Liver (tissue), 9 donors: ENCODE data around the gene TUBB4A. TPM values are rescaled to one million over a fixed set of nuclear protein-coding genes. Genes with fewer than 3 reads are reported as not detected.

Experiments
- DNase-seq: peaks from one replicate; pipeline ENCODE4 v3.0.0-alpha.2; 2017; ENCODE audit warnings: low spot score
- H3K27ac ChIP-seq, 2 donors: one replicate each; pipeline ENCODE4 v1.7.0; 2013; ENCODE audit warnings: inconsistent platforms in 2 of 2, low read length in 2 of 2, control low read depth in 1 of 2, low read depth in 1 of 2, mild to moderate bottlenecking in 1 of 2
- H3K27me3 ChIP-seq, 4 donors: one replicate each; pipeline versions ENCODE4 v1.6.1 to v1.7.0; 2013; ENCODE audit warnings: low read length in 3 of 4, inconsistent platforms in 1 of 4, mild to moderate bottlenecking in 1 of 4, moderate library complexity in 1 of 4; ENCODE audit not compliant: control insufficient read depth in 4 of 4, insufficient read depth in 4 of 4
- H3K36me3 ChIP-seq, 4 donors: one replicate each; pipeline versions ENCODE4 v1.6.1 to v1.7.0; 2013; ENCODE audit warnings: low read length in 3 of 4, mild to moderate bottlenecking in 3 of 4, low read depth in 1 of 4, moderate library complexity in 1 of 4; ENCODE audit not compliant: control insufficient read depth in 4 of 4, insufficient read depth in 3 of 4
- H3K4me1 ChIP-seq, 4 donors: one replicate each; pipeline versions ENCODE4 v1.6.1 to v1.7.0; 2013; ENCODE audit warnings: low read length in 3 of 4, mild to moderate bottlenecking in 3 of 4, moderate library complexity in 1 of 4; ENCODE audit not compliant: control insufficient read depth in 4 of 4, insufficient read depth in 4 of 4
- H3K4me3 ChIP-seq, 3 donors: one replicate each; pipeline versions ENCODE4 v1.6.1 to v1.7.0; 2013; ENCODE audit warnings: low read length in 3 of 3, control low read depth in 1 of 3, low read depth in 1 of 3, mild to moderate bottlenecking in 1 of 3
- H3K9ac ChIP-seq, 2 donors: one replicate each; pipeline ENCODE4 v1.7.0; 2013; ENCODE audit warnings: low read length in 2 of 2, mild to moderate bottlenecking in 2 of 2, moderate library complexity in 2 of 2, control low read depth in 1 of 2, low read depth in 1 of 2
- H3K9me3 ChIP-seq, 4 donors: one replicate each; pipeline versions ENCODE4 v1.6.1 to v1.7.0; 2013; ENCODE audit warnings: low read length in 3 of 4; ENCODE audit not compliant: control insufficient read depth in 4 of 4
- EGR1 ChIP-seq, 2 donors: IDR thresholded peaks; 2 replicates each; pipeline ENCODE4 v1.6.1; 2016 to 2018; ENCODE audit warnings: antibody characterized with exemption in 2 of 2, low read depth in 2 of 2
- FOXA1 ChIP-seq: IDR thresholded peaks from 2 replicates; pipeline ENCODE4 v1.6.1; 2016; ENCODE audit warnings: antibody characterized with exemption
- FOXA2 ChIP-seq: IDR thresholded peaks from 2 replicates; pipeline ENCODE4 v1.6.1; 2016; ENCODE audit warnings: antibody characterized with exemption
- GABPA ChIP-seq, 2 donors: IDR thresholded peaks in 1 of 2; conservative IDR thresholded peaks in 1 of 2; 2 replicates each; pipeline ENCODE4 v1.6.1; 2016; ENCODE audit warnings: antibody characterized with exemption in 2 of 2, mild to moderate bottlenecking in 1 of 2, moderate library complexity in 1 of 2
- HNF4A ChIP-seq, 2 donors: conservative IDR thresholded peaks; 2 replicates each; pipeline ENCODE4 v1.6.1; 2016; ENCODE audit warnings: antibody characterized with exemption in 2 of 2, mild to moderate bottlenecking in 2 of 2
- HNF4G ChIP-seq: IDR thresholded peaks from 2 replicates; pipeline ENCODE4 v1.6.1; 2016; ENCODE audit warnings: antibody characterized with exemption
- JUND ChIP-seq, 2 donors: IDR thresholded peaks; 2 replicates each; pipeline ENCODE4 v1.6.1; 2016; ENCODE audit warnings: antibody characterized with exemption in 2 of 2
- NR2F2 ChIP-seq: IDR thresholded peaks from 2 replicates; pipeline ENCODE4 v1.6.1; 2016; ENCODE audit warnings: antibody characterized with exemption
- RAD21 ChIP-seq, 2 donors: IDR thresholded peaks; 2 replicates each; pipeline ENCODE4 v1.6.1; 2016; ENCODE audit warnings: antibody characterized with exemption in 2 of 2, mild to moderate bottlenecking in 2 of 2
- SP1 ChIP-seq: IDR thresholded peaks from 2 replicates; pipeline ENCODE4 v1.6.1; 2018; ENCODE audit warnings: antibody characterized with exemption, mild to moderate bottlenecking
- TAF1 ChIP-seq: conservative IDR thresholded peaks from 2 replicates; pipeline ENCODE4 v1.6.1; 2016; ENCODE audit warnings: antibody characterized with exemption, mild to moderate bottlenecking
- YY1 ChIP-seq: IDR thresholded peaks from 2 replicates; pipeline ENCODE4 v1.6.1; 2016; ENCODE audit warnings: antibody characterized with exemption, mild to moderate bottlenecking
- WGBS: extraction: QIAGEN DNeasy Blood & Tissue Kit; methylation state at CpG from one replicate; pipeline ENCODE4 v1.1.7; 2013; 5-methylcytosine and 5-hydroxymethylcytosine counted together
- polyA plus RNA-seq, 2 donors: library from polyadenylated mRNA; stranded (reverse) in 1 of 2; unstranded in 1 of 2; fragments of 200-250 nt in 1 of 2; fragments of >200 nt in 1 of 2; fragmentation: Nextera tagmentation in 1 of 2; extraction: Ambion mirVana in 1 of 2; gene quantifications; one replicate each; pipeline versions ENCODE4 v1.2.1 to v1.2.3, GENCODE V29; 2013 to 2015
- total RNA-seq, 2 donors: library from RNA; depleted of rRNA; stranded (reverse); fragments of >200 nt; gene quantifications; one replicate each; pipeline ENCODE4 v1.2.3, GENCODE V29; 2014
- TF ChIP-seq, protein P1 (sequence below): IDR thresholded peaks from 2 replicates; pipeline ENCODE4 v1.6.1; 2016; ENCODE audit warnings: antibody characterized with exemption
- TF ChIP-seq, protein P2 (sequence below): IDR thresholded peaks from 2 replicates; pipeline ENCODE4 v1.6.1; 2016; ENCODE audit warnings: antibody characterized with exemption, mild to moderate bottlenecking
- TF ChIP-seq, protein P3 (sequence below): IDR thresholded peaks from 2 replicates; pipeline ENCODE4 v1.6.1; 2016; ENCODE audit warnings: antibody characterized with exemption
- TF ChIP-seq, protein P4 (sequence below): fragments of 150-350 bp; IDR thresholded peaks from 2 replicates; pipeline ENCODE4 v1.5.1; 2017; ENCODE audit warnings: improper control_type of control experiment, low read depth, low read length; ENCODE audit not compliant: missing input control
- donor health status: healthy.
- donor health status: healthy.
- donor health status: healthy.
- donor health status: healthy.
- donor health status: healthy.

The TUBB4A gene
- total and polyA plus RNA-seq, 4 donors, result 0.25 to 1.9 (median 0.96) TPM

DNA sequence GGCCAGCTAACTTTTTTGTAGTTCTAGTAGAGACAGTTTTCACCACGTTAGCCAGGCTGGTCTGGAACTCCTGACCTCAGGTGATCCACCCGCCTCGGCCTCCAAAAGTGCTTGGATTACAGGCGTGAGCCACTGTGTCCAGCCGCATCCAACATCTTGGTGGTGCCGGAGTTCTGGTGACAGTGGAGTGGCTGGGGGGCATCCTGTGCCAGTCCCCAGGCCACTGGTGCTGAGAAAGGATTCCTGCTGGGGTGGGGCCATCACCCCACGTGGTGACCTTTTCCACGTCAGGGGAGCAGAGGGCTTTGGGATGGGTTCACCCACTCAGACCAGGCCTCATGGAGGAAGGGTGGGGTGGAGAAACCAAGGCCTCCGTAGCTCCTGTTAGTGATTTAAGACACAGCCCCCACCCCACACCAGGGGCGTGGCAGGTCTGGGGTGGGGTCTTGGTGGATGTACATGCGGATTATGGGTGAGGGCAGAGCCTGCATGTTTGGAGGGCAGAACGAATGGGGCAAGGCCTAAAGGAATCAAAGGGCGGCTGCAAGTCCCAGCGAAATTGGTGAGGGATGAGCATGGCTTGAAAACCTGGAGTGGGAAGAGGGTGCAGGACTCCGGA is 12.9 kb upstream of the TUBB4A start:
- Histone ChIP-seq H3K9me3 (no peaks in the 10 kb centered on the region), H3K27ac (no peak overlapping the region), H3K9ac (no peak overlapping the region), H3K4me3 (no peak overlapping the region), H3K36me3 (no peaks in the 10 kb centered on the region), H3K4me1 (peaks cover 0 to 8% (median 6%) of the 10 kb centered on the region in 4 donors), H3K27me3 (no peaks in the 10 kb centered on the region)
- 91% methylated on average over 15 of the region's 15 CpGs for WGBS
- TF ChIP-seq TAF1, result no peak
- no peak for TF ChIP-seq JUND (IDR thresholded peaks at IDR 0.05)
- TF ChIP-seq, protein P1, sequence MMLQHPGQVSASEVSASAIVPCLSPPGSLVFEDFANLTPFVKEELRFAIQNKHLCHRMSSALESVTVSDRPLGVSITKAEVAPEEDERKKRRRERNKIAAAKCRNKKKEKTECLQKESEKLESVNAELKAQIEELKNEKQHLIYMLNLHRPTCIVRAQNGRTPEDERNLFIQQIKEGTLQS, result no peak
- no peak for TF ChIP-seq GABPA (IDR thresholded peaks at IDR 0.05 in 1 of 2, conservative IDR thresholded peaks at IDR 0.05 in 1 of 2)
- TF ChIP-seq, protein P2, sequence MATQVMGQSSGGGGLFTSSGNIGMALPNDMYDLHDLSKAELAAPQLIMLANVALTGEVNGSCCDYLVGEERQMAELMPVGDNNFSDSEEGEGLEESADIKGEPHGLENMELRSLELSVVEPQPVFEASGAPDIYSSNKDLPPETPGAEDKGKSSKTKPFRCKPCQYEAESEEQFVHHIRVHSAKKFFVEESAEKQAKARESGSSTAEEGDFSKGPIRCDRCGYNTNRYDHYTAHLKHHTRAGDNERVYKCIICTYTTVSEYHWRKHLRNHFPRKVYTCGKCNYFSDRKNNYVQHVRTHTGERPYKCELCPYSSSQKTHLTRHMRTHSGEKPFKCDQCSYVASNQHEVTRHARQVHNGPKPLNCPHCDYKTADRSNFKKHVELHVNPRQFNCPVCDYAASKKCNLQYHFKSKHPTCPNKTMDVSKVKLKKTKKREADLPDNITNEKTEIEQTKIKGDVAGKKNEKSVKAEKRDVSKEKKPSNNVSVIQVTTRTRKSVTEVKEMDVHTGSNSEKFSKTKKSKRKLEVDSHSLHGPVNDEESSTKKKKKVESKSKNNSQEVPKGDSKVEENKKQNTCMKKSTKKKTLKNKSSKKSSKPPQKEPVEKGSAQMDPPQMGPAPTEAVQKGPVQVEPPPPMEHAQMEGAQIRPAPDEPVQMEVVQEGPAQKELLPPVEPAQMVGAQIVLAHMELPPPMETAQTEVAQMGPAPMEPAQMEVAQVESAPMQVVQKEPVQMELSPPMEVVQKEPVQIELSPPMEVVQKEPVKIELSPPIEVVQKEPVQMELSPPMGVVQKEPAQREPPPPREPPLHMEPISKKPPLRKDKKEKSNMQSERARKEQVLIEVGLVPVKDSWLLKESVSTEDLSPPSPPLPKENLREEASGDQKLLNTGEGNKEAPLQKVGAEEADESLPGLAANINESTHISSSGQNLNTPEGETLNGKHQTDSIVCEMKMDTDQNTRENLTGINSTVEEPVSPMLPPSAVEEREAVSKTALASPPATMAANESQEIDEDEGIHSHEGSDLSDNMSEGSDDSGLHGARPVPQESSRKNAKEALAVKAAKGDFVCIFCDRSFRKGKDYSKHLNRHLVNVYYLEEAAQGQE, result no peak
- TF ChIP-seq EGR1 (IDR thresholded peaks at IDR 0.05; ENCODE audit: low read depth in 2 of 2), result no peak
- TF ChIP-seq RAD21 (IDR thresholded peaks at IDR 0.05), result no peak
- TF ChIP-seq FOXA2, result no peak
- TF ChIP-seq, protein P3, sequence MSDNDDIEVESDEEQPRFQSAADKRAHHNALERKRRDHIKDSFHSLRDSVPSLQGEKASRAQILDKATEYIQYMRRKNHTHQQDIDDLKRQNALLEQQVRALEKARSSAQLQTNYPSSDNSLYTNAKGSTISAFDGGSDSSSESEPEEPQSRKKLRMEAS, result no peak
- TF ChIP-seq YY1, result no peak
- no peak for TF ChIP-seq NR2F2
- DNase-seq, result no peak

DNA sequence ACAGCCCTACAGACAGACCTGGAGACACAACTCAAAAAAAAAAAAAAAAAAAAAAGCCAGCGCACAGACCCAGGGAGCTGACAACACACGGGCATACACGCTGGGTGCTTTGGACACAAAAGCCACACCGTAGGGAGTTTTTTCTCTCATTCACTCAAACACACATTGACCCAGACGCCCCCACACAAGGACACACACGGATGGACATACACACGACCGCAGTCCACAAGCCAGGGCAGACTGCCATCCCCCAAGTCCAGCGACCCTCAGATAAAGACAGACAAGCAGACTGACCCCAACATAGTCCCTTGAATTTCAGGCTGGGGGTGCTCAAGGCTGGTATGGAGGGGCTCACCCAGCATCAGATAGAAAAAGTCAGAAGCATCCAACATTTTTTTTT is 12.0 kb upstream of the TUBB4A start:
- Histone ChIP-seq H3K36me3 (no peaks in the 10 kb centered on the region), H3K27ac (no peak overlapping the region), H3K9me3 (no peaks in the 10 kb centered on the region), H3K4me3 (no peak overlapping the region), H3K9ac (no peak overlapping the region), H3K27me3 (no peaks in the 10 kb centered on the region), H3K4me1 (peaks cover 3 to 10% (median 6%) of the 10 kb centered on the region in 4 donors)
- 62% methylated on average over 9 of the region's 9 CpGs for WGBS
- no peak for DNase-seq
- TF ChIP-seq HNF4A (conservative IDR thresholded peaks at IDR 0.05), result no peak
- no peak for TF ChIP-seq SP1
- TF ChIP-seq FOXA1, result no peak
- no peak for TF ChIP-seq RAD21 (IDR thresholded peaks at IDR 0.05)
- TF ChIP-seq HNF4G, result no peak
- no peak for TF ChIP-seq NR2F2
- no peak for TF ChIP-seq TAF1
- no peak for TF ChIP-seq JUND (IDR thresholded peaks at IDR 0.05)
- TF ChIP-seq, protein P4, sequence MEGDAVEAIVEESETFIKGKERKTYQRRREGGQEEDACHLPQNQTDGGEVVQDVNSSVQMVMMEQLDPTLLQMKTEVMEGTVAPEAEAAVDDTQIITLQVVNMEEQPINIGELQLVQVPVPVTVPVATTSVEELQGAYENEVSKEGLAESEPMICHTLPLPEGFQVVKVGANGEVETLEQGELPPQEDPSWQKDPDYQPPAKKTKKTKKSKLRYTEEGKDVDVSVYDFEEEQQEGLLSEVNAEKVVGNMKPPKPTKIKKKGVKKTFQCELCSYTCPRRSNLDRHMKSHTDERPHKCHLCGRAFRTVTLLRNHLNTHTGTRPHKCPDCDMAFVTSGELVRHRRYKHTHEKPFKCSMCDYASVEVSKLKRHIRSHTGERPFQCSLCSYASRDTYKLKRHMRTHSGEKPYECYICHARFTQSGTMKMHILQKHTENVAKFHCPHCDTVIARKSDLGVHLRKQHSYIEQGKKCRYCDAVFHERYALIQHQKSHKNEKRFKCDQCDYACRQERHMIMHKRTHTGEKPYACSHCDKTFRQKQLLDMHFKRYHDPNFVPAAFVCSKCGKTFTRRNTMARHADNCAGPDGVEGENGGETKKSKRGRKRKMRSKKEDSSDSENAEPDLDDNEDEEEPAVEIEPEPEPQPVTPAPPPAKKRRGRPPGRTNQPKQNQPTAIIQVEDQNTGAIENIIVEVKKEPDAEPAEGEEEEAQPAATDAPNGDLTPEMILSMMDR, result no peak
- TF ChIP-seq, protein P1, result no peak
- TF ChIP-seq, protein P2, result no peak
